Ectodermal cell (in vitro differentiated cells): ENCODE measurements around the gene DAPK1.

Experiments used
- H3K27ac ChIP-seq: 2 replicates; pipeline ENCODE4 v1.7.0; 2013; ENCODE audit warnings: mild to moderate bottlenecking, low read depth, low read length; ENCODE audit not compliant: insufficient read depth, poor library complexity, severe bottlenecking
- H3K27me3 ChIP-seq: 2 replicates; pipeline ENCODE4 v1.7.0; 2013; ENCODE audit warnings: mild to moderate bottlenecking, low read length; ENCODE audit not compliant: insufficient read depth, control insufficient read depth, poor library complexity, severe bottlenecking
- H3K36me3 ChIP-seq: one replicate; pipeline ENCODE4 v1.7.0; 2013; ENCODE audit warnings: low read length; ENCODE audit not compliant: control insufficient read depth, insufficient read depth
- H3K4me1 ChIP-seq: one replicate; pipeline ENCODE4 v1.7.0; 2013; ENCODE audit warnings: low read length; ENCODE audit not compliant: control insufficient read depth, insufficient read depth
- H3K4me3 ChIP-seq: 2 replicates; pipeline ENCODE4 v1.7.0; 2013; ENCODE audit warnings: low read depth, low read length, control low read depth; ENCODE audit not compliant: insufficient read depth
- H3K9me3 ChIP-seq: 2 replicates; pipeline ENCODE4 v1.7.0; 2013; ENCODE audit warnings: mild to moderate bottlenecking, low read length, moderate library complexity; ENCODE audit not compliant: control insufficient read depth
- WGBS, 2 experiments: methylation state at CpG; one replicate each; pipeline ENCODE4 v1.1.7; 2013; ENCODE audit warnings: missing lambda C conversion rate in 2 of 2; 5-methylcytosine and 5-hydroxymethylcytosine counted together

DAPK1 gene

DNA sequence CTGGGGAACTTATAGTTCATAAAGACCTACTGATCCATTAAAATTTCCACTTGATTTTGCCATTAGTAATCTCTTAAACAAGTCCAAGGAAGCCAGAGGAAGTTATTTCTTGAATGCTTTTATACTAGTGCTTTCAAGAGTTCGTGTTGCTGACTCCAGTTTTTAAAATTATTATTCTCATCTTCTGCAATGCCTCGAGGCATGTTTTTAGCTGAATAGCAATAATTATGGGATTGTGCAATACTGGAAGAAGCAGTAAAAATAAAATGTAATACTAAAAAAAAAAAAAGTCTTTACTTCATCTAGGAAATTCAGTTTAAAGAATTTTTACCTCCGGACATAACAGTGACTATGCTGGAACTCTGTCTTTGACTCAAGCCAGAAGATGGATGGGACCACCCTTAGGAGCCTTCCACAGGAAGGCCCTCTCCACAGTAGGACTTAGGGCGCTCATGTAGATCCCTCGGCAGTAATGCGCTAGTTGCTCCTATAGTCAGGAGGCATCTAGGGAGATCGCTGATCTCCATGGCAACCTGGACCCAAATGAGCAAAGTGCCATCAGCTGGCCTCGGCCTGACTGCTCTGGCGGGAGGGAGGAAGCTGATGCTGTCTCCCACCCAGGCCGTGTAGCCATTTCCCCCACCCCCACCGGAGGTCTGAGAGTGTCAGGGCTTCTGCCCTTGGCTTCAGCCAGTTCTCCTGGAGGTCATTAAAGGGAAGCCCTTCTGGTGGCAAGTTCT lies 56.7 kb downstream of the DAPK1 start:
- H3K4me1 ChIP-seq, result no peaks in the 10 kb centered on the region
- no peaks in the 10 kb centered on the region for H3K9me3 ChIP-seq
- no peak overlapping the region for H3K27ac ChIP-seq
- H3K4me3 ChIP-seq, result no peak overlapping the region
- no peaks in the 10 kb centered on the region for H3K27me3 ChIP-seq
- no peaks in the 10 kb centered on the region for H3K36me3 ChIP-seq
- 88 to 89% methylated on average over 10 to 11 of the region's 11 CpGs for WGBS, 2 experiments

DNA sequence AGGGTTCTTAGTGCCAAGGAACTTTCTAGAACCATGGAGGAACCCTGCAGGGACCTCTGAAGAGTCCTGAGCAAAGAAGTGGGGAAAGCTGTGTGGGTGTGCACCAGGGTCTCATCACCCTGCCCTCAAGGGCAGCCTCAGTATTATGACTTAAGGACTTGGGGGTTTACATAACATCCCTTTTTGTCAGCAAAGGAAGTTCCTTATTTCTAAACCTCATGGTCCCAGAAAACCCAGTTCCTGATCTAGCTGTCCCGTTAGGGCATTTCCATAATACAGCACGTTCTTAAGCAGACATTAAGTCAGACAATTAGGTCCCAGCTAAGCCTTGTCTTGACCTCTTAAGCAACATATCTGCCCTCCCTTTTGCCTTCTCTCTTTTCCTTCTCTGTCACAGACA lies 57.3 kb downstream of the DAPK1 start:
- no peaks in the 10 kb centered on the region for H3K36me3 ChIP-seq
- H3K4me1 ChIP-seq, result no peaks in the 10 kb centered on the region
- WGBS, 2 experiments, result 88 to 95% methylated on average over 2 of the region's 2 CpGs
- H3K27me3 ChIP-seq, result no peaks in the 10 kb centered on the region
- H3K9me3 ChIP-seq, result no peaks in the 10 kb centered on the region
- no peak overlapping the region for H3K4me3 ChIP-seq
- H3K27ac ChIP-seq, result no peak overlapping the region

DNA sequence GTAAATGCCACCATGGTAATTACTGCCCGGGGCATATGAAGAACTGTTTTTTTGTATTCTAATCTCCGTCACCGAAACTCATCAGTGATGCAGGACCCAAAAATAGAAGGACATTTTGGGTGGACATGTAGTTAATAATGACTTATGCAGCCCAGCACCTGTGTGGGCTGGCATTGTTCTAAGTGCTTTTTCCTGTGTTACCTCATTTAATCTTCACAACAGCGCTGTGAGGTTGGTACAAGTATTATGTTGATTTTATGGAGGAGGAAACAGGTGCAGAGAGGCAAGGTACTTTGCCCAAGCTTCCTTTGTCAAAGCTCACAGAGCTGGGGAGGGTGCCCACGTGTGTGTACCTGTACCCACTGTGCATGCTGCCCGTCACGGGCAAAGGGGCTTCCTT lies 58.4 kb downstream of the DAPK1 start:
- H3K4me3 ChIP-seq, result no peak overlapping the region
- 91 to 96% methylated on average over 7 of the region's 7 CpGs for WGBS, 2 experiments
- no peaks in the 10 kb centered on the region for H3K36me3 ChIP-seq
- no peaks in the 10 kb centered on the region for H3K9me3 ChIP-seq
- H3K27ac ChIP-seq, result no peak overlapping the region
- no peaks in the 10 kb centered on the region for H3K4me1 ChIP-seq
- no peaks in the 10 kb centered on the region for H3K27me3 ChIP-seq

DNA sequence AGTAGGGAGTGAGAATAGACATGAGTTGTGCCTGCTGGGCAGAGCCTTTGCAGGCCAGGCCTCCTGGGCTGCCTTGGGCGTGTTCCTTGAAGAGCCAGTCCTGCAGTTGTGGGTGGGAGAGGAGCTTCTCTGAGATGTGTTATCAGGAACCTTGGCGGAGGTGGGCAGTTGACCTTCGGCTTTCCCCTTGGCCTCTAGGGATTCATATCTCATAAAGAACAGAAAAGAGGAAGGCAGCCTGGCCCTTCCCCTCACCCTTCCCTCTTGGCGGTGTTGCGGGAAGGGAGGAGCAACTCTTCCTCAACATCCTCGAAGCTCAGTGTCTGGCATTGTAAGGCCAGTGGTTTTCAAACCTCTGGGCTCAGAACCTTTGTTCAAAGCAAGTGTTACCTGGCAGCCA lies 59.2 kb downstream of the DAPK1 start:
- no peaks in the 10 kb centered on the region for H3K27me3 ChIP-seq
- H3K4me1 ChIP-seq, result no peaks in the 10 kb centered on the region
- 84 to 90% methylated on average over 6 of the region's 6 CpGs for WGBS, 2 experiments
- H3K4me3 ChIP-seq, result no peak overlapping the region
- no peaks in the 10 kb centered on the region for H3K9me3 ChIP-seq
- H3K27ac ChIP-seq, result no peak overlapping the region
- no peaks in the 10 kb centered on the region for H3K36me3 ChIP-seq

DNA sequence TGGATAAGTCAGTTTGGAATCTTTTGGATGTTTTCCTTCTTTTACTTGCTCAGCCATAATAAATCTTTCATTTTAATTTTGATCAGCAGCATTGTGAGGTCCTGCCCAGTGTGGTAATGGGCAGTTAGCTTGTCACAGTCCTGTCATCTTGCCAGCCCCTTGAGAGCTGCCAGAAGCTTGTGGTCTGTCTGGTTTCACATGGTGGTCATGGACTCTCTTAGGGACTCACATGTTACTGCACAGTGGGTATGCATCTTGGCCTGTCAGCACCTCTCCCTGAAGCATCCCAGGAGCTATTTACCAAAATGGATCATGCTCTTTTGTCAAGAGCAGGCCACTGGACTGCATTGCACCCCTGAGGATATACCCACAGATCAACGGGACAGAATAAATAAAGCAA lies 60.3 kb downstream of the DAPK1 start:
- Histone ChIP-seq H3K27me3 (no peaks in the 10 kb centered on the region), H3K27ac (no peak overlapping the region), H3K4me1 (no peaks in the 10 kb centered on the region), H3K9me3 (no peaks in the 10 kb centered on the region), H3K36me3 (no peaks in the 10 kb centered on the region), H3K4me3 (no peak overlapping the region)
- WGBS, 2 experiments, result 89 to 100% methylated on average over 1 of the region's 1 CpG

DNA sequence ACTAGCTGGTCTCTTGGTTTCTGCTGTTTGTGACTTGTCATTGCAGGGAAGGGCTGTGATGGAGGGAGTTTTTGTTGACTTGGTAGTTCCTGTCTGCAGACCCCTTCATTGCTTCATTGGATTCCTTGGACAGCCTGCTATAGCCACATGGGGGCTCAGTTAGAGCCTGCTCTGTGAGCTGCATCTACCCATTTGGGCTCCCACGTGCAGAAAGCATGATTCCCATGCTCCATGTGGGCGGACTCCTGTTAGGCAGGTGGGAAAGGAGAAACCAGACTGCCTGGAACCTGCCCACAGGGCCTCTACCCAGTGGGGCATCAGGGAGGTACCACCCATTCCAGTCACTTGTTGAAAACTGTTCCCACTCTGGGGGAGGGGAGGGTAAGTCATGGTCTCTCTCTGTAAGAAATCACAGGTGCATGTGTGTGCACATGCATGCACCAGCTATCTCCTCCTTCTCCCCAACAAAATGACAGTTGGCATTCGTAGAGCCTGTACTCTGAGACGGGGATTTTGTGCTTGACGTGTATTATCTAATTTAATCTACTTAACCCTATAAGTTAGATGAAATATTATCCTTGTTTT lies 61.0 kb downstream of the DAPK1 start:
- WGBS, 2 experiments, result 69 to 74% methylated on average over 2 to 5 of the region's 5 CpGs

DNA sequence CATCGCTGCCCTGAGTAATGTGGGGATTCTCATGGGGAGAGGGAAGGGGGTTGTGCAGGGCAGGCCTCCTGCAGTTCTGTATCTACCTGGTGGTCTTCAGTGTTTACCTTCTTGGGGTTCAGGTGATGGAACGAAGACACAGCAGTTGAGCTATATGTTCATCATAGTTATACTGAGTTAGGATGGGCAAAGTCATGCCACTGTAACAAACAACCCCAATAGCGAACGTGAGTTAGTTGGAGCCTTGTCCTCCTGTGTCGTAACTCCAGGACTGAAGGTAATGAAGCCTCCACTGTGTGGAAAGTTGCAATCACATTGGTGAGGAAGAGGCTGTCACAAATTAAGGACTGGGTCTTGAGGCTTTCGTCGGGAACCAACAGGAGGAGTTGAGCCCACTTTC lies 64.4 kb downstream of the DAPK1 start:
- Histone ChIP-seq H3K9me3 (no peaks in the 10 kb centered on the region), H3K4me3 (no peak overlapping the region), H3K27me3 (no peaks in the 10 kb centered on the region), H3K4me1 (no peaks in the 10 kb centered on the region), H3K27ac (no peak overlapping the region), H3K36me3 (no peaks in the 10 kb centered on the region)
- WGBS, 2 experiments, result 91% methylated on average over 7 of the region's 7 CpGs

More for the DNA sequence above, 61.0 kb downstream of the DAPK1 start:
- H3K9me3 ChIP-seq, result no peaks in the 10 kb centered on the region
- no peaks in the 10 kb centered on the region for H3K36me3 ChIP-seq
- no peak overlapping the region for H3K4me3 ChIP-seq
- H3K4me1 ChIP-seq, result no peaks in the 10 kb centered on the region
- no peak overlapping the region for H3K27ac ChIP-seq
- H3K27me3 ChIP-seq, result no peaks in the 10 kb centered on the region

DNA sequence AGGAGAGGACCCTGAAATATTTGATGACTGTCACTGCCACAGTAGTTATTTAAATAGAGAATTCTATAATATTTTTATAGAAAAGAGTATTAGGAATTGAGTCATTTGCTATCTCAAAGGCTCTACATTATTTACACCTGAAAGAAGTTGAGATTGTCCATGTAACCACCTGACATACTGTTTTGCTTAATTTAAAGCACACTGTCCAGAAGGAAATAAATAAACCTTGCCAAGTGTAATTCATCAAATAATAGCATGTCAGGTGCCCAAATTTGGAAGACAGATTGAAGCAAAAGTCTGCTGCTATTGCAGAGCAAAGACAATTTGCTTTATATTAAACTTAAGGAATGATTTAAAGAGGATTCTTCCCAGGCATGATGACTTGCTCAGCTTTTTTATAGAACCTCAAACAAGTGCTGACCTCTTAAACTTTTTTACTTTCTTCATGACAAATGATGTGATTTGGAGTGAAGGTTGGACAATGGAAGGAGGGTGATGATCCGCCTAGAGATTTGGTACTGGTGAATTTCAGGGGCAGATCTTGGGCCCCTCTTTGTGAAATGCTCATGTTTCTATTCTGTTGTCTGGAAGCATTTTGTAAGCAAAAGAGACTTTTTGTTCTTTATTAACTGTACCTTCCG lies 65.0 kb downstream of the DAPK1 start:
- Histone ChIP-seq H3K27me3 (no peaks in the 10 kb centered on the region), H3K4me3 (no peak overlapping the region), H3K4me1 (no peaks in the 10 kb centered on the region), H3K36me3 (no peaks in the 10 kb centered on the region), H3K9me3 (no peaks in the 10 kb centered on the region), H3K27ac (no peak overlapping the region)
- 40 to 73% methylated on average over 1 to 2 of the region's 2 CpGs for WGBS, 2 experiments

DNA sequence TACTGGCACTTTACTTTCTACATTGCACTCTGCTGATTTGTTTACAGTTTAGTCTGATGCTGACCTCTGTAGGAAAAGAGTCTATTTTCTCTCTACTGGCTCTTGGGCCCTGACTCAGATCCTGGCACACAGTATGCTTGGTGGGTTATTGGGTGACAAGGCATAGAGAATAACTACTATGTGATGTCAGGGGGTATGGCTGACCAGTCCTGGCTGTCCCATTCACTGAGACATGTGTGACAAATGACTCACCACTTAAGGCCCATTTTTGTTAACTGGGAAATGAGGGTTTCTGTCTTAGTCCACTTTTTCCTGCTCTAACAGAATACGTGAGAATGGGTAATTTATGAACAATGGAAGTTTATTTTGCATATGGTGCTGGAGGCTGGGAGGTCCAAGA lies 66.4 kb downstream of the DAPK1 start:
- Histone ChIP-seq H3K27me3 (no peaks in the 10 kb centered on the region), H3K27ac (no peak overlapping the region), H3K4me3 (no peak overlapping the region), H3K4me1 (peaks cover 12% of the 10 kb centered on the region), H3K36me3 (no peaks in the 10 kb centered on the region), H3K9me3 (no peaks in the 10 kb centered on the region)
- 97 to 100% methylated on average over 1 of the region's 1 CpG for WGBS, 2 experiments

DNA sequence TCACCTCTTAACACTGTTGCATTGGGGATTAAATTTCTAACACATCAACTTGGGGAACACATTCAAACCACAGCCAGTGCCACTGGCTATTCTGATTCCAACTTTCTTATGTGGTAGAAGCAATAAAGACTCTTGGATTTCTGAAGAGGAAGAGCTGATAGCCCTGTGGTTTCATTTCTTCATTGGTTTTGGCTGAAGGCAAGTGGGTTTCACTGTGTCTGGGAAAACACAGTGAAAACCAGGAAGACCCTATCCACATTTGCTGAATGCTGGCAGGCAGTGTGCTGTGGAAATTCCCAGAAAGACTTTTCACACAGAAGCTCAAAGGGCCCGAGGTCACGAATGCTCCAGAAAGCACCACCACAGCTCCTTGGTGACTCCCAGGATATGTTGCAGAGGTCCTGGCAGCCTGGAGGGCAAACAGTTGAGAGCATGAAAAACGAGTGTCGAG lies 67.1 kb downstream of the DAPK1 start:
- Histone ChIP-seq H3K4me3 (no peak overlapping the region), H3K27ac (no peak overlapping the region), H3K36me3 (no peaks in the 10 kb centered on the region), H3K9me3 (no peaks in the 10 kb centered on the region), H3K4me1 (peaks cover 15% of the 10 kb centered on the region), H3K27me3 (no peaks in the 10 kb centered on the region)
- 92 to 93% methylated on average over 4 of the region's 4 CpGs for WGBS, 2 experiments
